Head of caudate nucleus (tissue), 42 donors: ENCODE measurements around the gene GLIPR1.
"Not testable (repeated sequence)": the region's sequence is repeated elsewhere in the genome, so short reads cannot be mapped to it uniquely, and the experiment has no call there.

Source experiments
- DNase-seq, 42 donors: peaks; one replicate each; pipeline versions ENCODE4 v3.0.0 to v3.0.0-alpha.2; 2020 to 2021; ENCODE audit warnings: mixed read lengths in 7 of 42
- intact Hi-C: fragments of 100-400 bp; cut with DNase I; formaldehyde crosslinking; loops from one replicate; pipeline ENCODE4 v1.15.0; 2022

The GLIPR1 gene

DNA sequence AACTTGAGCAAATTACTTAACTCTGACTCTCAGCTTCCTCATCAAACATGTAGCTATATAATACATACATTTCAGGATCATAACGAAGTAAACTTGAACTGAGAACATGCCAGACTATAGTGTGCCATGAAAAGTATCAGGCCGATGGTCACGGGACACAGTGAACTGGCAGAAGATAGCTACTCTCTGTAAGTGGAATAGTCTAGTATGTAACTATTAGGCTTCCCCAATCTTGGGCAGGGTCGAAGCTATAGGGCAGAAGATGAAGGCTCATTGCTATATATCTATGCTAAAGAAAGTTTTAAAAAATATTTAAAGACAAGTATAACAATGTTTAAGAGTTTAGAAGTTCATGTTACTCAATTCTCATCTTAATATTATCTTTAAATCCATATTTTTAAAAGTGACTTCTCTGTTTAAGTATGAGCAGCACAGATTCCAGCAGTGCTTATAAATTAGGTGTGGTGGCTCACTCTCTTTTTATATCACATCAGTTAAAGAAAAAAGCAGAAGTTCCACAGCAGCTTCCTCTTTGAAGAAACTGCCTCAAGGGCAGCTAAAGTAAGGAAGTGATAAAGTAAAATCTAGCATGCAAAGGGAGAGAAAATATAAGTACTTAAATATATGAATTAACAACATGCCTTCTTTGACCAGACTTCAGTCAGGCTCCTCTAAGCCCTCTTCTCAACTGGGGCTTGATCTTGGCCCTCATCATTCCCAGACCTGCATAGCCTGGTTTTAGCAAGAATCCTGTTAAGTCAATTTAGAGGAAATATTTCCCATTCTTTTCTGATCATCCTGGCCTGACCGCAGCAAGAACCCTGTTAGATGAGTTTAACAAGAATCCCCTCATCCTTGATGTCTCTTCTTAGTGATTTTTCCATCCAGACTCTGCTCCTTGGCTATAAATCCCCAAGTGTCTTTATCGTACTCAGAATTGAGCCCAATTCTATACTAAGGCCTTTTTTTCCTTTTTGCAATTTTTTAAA lies 8.4 kb upstream of the GLIPR1 start:
- no peak for DNase-seq
- intact Hi-C loops: no loop called here

DNA sequence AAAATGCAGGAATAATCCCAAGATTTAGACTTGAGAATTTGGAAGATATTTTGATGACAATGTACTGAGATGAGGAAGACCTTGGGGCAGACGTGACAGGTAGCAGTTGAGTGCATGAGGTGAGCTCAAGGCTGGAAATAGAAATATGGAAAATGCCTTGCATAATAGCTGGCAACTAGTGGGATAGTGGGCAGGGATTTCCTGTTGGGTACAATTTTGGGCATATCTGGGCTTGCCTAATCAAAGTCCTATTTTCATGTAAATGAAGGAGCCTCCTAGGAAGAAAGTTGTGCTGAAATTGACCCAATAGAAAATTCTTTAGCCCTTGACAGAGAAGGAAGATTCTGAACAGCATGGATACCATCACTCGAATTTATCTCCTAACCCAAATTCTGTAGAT lies 6.4 kb upstream of the GLIPR1 start:
- DNase-seq: no peak
- intact Hi-C loops: no loop called here

DNA sequence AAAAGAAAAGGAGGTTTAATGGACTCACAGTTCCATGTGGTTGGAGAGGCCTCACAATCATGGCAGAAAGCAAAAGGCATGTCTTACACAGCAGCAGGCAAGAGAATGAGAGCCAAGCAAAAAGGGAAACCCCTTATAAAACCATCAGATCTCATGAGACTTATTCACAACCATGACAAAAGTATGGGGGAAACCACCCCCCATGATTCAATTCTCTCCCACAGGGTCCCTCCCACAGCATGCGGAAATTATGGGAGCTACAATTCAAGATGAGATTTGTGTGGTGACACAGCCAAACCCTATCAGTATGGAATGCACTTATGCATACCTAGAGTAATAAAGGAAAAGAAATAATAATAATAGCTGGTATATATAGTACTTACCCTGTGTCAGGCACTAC lies 4.5 kb upstream of the GLIPR1 start:
- intact Hi-C loops: no loop called here

DNA sequence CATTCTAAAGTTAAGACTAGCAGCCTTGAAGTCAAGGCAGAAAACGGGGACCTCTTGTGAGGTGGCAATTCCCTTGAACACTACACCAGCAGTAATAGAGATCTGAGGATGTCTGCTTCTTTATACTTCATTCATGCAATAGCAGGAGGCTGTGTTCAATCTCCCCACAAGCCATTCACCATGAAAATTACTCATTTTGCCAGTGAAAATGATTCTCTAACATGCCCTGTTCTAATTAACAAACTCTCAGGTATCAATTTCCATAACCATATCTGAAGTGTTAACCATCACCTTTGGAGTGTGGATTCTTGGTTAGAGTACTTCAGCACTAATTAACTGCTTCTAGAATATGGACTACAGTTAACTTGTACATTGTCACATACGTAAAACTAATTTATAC lies 3.4 kb upstream of the GLIPR1 start:
- no peak for DNase-seq

More for the DNA sequence above, 4.5 kb upstream of the GLIPR1 start:
- DNase-seq: no peak

DNA sequence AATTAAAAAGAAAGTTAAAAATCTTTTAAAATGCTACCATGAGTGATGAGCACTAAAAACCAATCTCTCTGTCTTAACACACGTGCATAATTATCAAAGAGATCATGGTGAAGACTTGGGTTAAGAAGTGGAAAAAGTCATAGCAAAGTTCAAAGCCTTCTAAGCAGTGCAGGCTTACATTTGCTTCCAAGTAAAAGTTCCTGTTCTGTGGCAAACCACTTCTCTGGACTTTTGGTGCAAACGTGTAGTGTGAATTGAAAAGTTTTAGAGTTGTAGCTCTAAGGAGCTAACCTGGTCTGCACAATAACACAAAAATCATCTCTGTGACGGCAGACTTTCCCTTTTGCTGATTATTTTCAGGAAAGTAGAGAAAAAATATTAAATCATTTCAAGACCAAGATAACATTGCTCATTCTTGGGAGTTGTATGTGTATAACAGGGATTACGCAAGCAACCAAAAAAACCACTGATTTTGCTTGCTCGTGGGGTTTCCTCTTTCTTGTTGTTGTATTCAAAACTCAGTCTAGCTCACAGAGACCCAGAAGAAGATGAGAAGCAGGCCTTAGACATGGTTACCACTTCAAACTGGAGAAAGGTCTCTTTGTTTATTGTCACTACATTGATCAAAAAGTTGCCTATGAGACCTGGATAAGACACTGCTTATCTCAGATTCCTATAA lies 2.3 kb upstream of the GLIPR1 start:
- no peak for DNase-seq
- intact Hi-C loops: no loop called here

More for the DNA sequence above, 3.4 kb upstream of the GLIPR1 start:
- intact Hi-C loops: no loop called here

DNA sequence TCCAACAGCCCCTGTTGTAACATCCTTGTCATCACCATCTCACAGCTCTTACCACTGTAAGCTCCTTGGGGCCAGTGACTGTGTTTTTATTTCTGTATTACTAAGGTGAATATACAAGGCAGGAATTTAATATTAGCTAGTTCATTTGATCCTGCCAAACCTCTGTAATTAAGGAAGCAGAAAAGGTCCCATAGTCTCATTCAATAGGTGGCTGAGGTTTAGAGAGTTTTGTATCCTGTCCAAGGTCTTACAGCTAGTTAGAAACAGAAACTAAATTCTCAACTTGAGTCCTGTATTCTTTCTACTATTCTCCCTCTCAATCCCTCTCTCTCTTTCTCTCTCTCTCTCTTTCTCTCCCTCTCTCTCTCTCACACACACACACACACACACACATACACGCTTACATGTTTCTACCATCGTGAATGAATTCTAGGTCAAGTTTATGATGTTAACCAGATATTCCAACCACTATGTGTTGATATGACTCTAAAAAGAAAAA lies 543 bp upstream of the GLIPR1 start:
- intact Hi-C loops: no loop called here
- DNase-seq: no peak

DNA sequence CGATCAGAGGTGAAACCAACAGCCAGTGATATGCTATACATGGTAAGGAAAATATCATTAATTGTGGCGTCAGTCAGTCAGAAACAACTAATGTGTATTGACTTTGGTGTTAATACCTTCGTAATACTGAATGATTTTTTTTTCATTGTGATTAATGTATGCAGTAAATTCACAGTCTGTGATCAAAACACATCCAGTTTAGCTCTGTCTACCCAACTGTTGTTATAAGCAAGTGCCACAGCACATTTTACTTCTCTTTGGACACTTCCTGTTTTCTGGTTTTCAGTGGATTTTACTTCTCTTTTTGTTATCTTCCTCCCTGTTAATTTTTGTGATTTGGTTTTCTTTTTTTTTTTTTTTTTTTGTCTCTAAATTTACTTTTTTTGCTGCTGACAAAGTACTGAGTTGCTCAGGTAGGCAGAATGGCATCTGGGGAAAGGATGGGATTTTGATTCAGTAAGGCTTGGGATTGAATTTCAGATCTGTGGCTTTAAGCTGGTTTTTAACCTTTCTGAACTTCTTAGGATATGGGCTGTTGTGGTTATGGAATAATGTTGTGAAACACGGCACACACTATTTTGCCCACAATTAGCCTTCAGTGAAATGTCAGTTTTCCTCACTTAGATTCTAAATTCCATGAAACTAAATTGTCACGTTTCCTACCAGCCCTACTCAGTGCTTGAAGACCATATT lies 604 bp downstream of the GLIPR1 start:
- intact Hi-C loops: no loop called here
- DNase-seq: no peak

DNA sequence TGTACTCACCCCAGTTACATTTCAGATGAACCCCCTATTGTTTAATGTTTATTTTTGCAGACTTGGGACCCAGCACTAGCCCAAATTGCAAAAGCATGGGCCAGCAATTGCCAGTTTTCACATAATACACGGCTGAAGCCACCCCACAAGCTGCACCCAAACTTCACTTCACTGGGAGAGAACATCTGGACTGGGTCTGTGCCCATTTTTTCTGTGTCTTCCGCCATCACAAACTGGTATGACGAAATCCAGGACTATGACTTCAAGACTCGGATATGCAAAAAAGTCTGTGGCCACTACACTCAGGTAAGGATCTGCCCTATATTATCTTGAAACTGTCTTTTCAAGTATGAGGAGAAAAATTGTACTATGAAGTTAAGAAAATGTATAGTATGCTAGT lies 1.2 kb downstream of the GLIPR1 start:
- intact Hi-C loops: no loop called here

DNA sequence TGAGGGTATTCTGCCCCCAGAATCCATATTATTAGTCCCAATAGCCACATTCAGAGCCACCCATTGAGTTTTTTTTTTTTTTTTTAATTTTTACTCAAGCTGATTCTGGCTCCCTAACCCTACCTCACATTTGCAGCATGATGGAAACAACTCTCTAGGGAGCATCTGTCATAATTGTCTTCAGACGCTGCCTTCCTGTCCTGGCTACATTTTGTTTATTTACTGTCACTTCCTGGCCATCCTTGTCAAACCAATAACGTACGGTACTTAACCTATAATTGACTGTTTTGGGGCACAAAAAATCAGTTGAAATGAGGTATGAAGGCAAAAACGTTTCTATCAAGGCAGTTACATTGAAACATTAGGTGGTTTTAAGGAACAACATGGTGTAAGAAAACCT lies 2.1 kb downstream of the GLIPR1 start:
- no peak for DNase-seq
- intact Hi-C loops: no loop called here

More for the DNA sequence above, 1.2 kb downstream of the GLIPR1 start:
- DNase-seq: no peak

DNA sequence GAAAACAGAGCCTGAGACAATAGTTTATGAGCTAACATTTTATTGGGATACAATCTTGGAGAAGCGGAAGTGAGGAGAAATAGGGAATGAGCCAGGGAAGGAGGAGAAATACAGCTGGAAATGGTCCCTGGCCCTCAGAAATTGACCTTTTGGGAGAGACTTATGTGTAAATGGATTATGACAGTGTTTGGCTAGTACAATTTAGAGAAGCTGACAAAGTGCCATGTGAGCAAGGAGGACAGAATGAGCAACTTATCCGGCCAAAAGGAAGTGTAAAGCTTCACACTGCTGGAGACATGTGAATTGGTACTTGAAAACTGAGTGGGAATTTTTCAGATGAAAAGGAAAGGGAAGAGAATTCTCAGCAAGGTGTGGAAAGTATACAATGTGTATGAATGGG lies 2.9 kb downstream of the GLIPR1 start:
- no peak for DNase-seq
- intact Hi-C loops: no loop called here

DNA sequence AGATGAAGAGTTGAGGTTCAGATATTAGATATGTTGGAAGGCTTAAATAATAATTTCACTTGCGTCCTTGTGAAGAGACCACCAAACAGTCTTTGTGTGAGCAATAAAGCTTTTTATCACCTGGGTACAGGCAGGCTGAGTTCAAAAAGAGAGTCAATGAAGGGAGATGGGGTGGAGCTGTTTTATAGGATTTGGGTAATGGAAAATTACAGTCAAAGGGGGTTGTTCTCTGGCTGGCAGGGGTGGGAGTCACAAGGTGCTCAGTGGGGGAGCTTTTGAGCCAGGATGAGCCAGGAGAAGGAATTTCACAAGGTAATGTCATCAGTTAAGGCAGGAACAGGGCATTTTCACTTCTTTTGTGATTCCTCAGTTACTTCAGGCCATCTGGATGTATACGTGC lies 3.9 kb downstream of the GLIPR1 start:
- intact Hi-C loops, DNase-seq: not testable (repeated sequence)

DNA sequence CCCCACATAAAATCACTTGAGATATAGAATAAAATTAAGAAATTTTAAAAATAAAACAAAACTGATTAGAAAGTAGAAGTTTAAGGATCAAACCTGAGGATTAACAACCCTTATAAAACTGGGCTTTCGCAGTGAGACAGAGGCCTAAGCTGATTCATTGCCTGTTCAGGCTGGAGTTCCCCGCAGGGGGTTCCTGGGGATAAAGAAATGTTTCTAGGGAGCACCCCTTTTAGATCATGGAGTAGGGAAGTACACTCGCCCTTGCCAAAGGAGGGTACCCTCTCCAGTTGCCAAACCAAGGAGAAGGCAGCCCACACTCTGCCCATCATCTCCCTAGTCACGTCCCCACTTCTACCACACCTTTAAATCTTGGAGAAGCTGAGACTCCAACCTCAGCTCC lies 6.8 kb downstream of the GLIPR1 start:
- DNase-seq: no peak
- intact Hi-C loops: no loop called here

DNA sequence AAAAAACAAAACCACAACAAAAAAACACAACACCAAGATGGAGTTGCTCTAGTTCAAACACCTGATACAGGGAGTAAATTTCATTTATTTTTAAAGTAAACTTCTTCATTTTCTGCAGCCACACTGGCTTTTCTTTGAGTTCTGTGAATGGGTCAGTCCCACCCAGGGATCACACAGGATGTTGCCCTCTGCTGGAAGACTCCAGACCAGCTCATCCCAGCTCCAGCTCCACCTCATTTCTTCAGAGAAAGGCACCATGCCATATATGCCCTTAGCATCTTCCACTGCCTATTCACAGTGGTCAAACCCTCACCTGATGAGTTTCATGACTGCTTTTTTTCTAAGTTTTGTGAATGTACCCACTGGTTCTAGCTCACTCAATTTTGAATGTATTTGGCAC lies 8.0 kb downstream of the GLIPR1 start:
- peak in 7 of 42 donors; percentile 4 to 49 (median 30) for DNase-seq
- intact Hi-C loops: no loop called here

DNA sequence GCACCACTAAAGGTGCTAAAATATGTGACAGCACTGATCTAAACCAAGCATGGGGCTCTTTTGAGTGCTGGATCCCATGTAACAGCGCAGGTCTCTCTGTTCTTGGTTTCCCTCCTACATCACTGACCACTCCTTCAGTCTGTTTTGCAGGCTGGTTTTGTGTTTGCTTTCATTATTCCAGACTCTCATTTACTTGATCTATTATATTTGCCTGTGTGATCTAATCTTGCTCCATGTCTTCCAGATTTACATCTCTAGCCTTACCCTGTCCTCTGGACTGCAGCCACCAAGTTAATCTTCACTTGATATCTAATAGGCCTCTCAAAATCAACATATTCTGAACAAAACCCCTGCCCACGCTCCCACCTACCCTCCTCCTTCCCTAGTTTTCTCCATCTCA lies 8.6 kb downstream of the GLIPR1 start:
- DNase-seq: no peak
- intact Hi-C loops: no loop called here

DNA sequence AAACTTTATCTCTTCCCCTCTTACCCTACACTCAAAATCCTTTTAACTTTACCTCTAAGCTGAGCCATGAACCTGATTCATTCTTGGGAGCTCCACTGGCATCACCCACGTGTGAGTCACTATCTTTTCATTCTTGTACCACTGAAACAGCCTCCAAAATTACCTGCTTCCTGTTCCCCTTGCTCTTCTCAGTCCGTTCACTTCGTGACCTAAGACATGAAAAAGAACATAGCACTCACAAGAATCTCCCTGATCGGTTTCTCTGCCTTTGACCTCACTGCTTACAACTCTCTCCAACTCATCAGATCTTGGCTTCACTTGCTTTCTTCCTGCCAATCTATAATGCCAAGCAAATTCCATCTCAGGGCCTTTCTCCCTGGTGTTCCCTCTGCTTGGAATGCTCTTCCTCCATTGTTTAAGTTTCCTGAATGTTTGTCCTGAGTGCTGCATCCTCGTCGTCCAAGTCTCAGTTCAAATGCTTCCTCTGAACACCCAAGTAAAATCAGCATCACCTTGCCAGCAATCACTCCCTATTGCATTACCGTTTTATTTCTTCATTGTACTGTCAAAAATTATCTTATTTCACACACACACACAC lies 9.2 kb downstream of the GLIPR1 start:
- intact Hi-C loops: no loop called here
- DNase-seq: peak in 10 of 42 donors; percentile 5 to 53 (median 30)

DNA sequence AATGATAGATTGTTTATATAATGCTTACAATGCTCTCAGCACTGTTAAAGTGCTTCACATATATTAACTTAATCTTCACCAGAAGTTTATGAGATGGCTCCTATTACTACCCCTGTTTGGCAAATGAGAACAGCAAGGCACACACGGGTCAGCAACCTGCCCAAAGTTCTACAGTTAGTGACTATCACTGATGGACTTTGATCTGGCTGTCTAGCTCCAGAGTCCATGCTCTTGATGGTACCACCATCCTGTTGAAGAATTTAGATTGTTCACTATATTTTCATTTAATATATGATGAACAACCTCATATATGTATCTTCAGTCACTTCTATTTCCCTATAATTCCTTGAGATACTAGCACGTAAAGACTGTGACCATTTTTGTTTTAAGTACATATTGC lies 10.6 kb downstream of the GLIPR1 start:
- intact Hi-C loops: no loop called here
- no peak for DNase-seq

DNA sequence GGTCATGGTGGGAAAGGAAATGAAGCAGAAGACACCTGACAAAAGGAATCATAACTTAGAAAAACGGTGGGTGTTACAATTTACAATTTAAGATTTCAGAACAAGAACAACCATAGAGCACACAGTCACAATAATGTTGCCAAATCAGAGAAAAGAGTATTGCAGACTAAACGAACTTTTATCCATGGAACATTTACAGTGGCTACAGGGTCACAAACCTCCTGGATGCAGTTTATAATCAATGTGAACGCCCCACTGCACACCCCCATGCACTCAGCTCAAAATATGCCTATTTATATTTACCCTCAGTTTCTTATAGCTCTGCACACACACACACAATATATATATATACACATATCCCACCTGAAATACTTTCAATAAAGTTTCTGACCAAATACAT lies 22.9 kb downstream of the GLIPR1 start:
- no peak for DNase-seq
- intact Hi-C loops: loop anchor here (10.0 kb wide), 2 partner anchors 109 to 169 kb away; partner anchors contain the start of genes CAPS2, GLIPR1L1 and GLIPR1L2

DNA sequence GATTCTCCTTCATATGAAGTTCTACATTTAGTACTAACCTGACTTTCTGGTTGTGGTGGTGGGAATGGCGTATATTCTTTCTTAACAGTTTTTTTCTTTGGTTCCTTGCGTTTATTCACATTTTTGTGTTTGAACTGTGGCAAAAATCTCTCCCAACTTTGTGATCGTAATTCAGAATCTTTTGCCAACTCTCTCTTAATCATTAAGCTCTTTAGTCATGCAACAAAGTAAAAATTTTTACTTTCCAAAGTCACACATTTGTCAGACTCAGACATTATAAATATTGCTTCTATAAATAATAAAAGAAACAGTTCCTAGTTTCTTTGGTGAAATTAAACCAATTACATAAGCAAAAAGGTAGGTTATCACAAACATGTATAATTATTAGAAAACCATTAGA lies 23.3 kb downstream of the GLIPR1 start:
- no peak for DNase-seq

More for the DNA sequence above, 23.3 kb downstream of the GLIPR1 start:
- intact Hi-C loops: loop anchor here (10.0 kb wide), 2 partner anchors 109 to 169 kb away; partner anchors contain the start of genes CAPS2, GLIPR1L1 and GLIPR1L2
